Adipose tissue (tissue), 3 donors: ENCODE results near the gene CNOT4. TPM values are rescaled to one million over a fixed set of nuclear protein-coding genes. Genes with fewer than 3 reads are reported as not detected.
"Not testable (repeated sequence)": the region's sequence is repeated elsewhere in the genome, so short reads cannot be mapped to it uniquely, and the experiment has no call there.

Experiments used
- H3K27ac ChIP-seq: one replicate; pipeline ENCODE4 v1.5.1; 2013; ENCODE audit warnings: low read depth, low read length
- WGBS, 3 donors: extraction: QIAGEN DNeasy Blood & Tissue Kit; methylation state at CpG; one replicate each; pipeline ENCODE4 v1.1.7; 2013; 5-methylcytosine and 5-hydroxymethylcytosine counted together
- polyA plus RNA-seq, 3 donors: library from polyadenylated mRNA; stranded (reverse); fragments of 200-250 nt; gene quantifications; one replicate each; pipeline ENCODE4 v1.2.3, GENCODE V29; 2013
- donor health status: healthy with polysubstance abuse.
- donor health status: Bipolar disorder and iron deficiency.
- donor health status: healthy.

The CNOT4 gene
- polyA plus RNA-seq, 3 donors, result 3.8 to 7.6 (median 6.7) TPM

GRCh38 chr7:135349746-135350145 is 160.2 kb downstream of the CNOT4 start:
- no peak overlapping the region for H3K27ac ChIP-seq
- WGBS, 3 donors, result 92 to 100% (median 95%) methylated on average over 1 of the region's 1 CpG

GRCh38 chr7:135348493-135348892 is 161.4 kb downstream of the CNOT4 start:
- no peak overlapping the region for H3K27ac ChIP-seq

GRCh38 chr7:135343361-135343760 is 166.5 kb downstream of the CNOT4 start:
- no peak overlapping the region for H3K27ac ChIP-seq
- WGBS, 3 donors, result 56 to 83% (median 74%) methylated on average over 2 of the region's 2 CpGs

GRCh38 chr7:135342887-135343286 is 167.0 kb downstream of the CNOT4 start:
- 66 to 73% (median 72%) methylated on average over 10 of the region's 10 CpGs for WGBS, 3 donors
- H3K27ac ChIP-seq, result no peak overlapping the region

GRCh38 chr7:135341049-135341448 is 168.9 kb downstream of the CNOT4 start:
- 80 to 84% (median 83%) methylated on average over 5 of the region's 5 CpGs for WGBS, 3 donors
- no peak overlapping the region for H3K27ac ChIP-seq

GRCh38 chr7:135337977-135338550 is 171.8 kb downstream of the CNOT4 start:
- 86 to 91% (median 86%) methylated on average over 5 of the region's 5 CpGs for WGBS, 3 donors

GRCh38 chr7:135337506-135337905 is 172.4 kb downstream of the CNOT4 start:
- 89 to 94% (median 92%) methylated on average over 5 of the region's 5 CpGs for WGBS, 3 donors
- no peak overlapping the region for H3K27ac ChIP-seq

More at GRCh38 chr7:135337977-135338550, 171.8 kb downstream of the CNOT4 start:
- H3K27ac ChIP-seq, result no peak overlapping the region

- no peak overlapping the region for H3K27ac ChIP-seq
- WGBS, 3 donors, result 22 to 27% (median 23%) methylated on average over 9 of the region's 9 CpGs
These were observed 174.2 kb downstream of the CNOT4 start for GRCh38 chr7:135335628-135336139.

- WGBS, 3 donors, result 51 to 65% (median 65%) methylated on average over 10 of the region's 10 CpGs
- no peak overlapping the region for H3K27ac ChIP-seq
These were observed 174.9 kb downstream of the CNOT4 start for GRCh38 chr7:135334830-135335543.

GRCh38 chr7:135333946-135334345 is 176.0 kb downstream of the CNOT4 start:
- WGBS, 3 donors, result 92 to 95% (median 93%) methylated on average over 1 of the region's 1 CpG
- H3K27ac ChIP-seq, result no peak overlapping the region

- no peak overlapping the region for H3K27ac ChIP-seq
- 88 to 94% (median 89%) methylated on average over 1 of the region's 1 CpG for WGBS, 3 donors
These were observed 176.7 kb downstream of the CNOT4 start for GRCh38 chr7:135333200-135333599.

GRCh38 chr7:135330088-135330487 is 179.8 kb downstream of the CNOT4 start:
- WGBS, 3 donors, result 93 to 100% (median 95%) methylated on average over 1 of the region's 1 CpG

GRCh38 chr7:135328526-135328925 is 181.4 kb downstream of the CNOT4 start:
- 91 to 93% (median 91%) methylated on average over 7 of the region's 7 CpGs for WGBS, 3 donors
- no peak overlapping the region for H3K27ac ChIP-seq

More at GRCh38 chr7:135330088-135330487, 179.8 kb downstream of the CNOT4 start:
- no peak overlapping the region for H3K27ac ChIP-seq

- no peak overlapping the region for H3K27ac ChIP-seq
- 94 to 96% (median 94%) methylated on average over 3 of the region's 3 CpGs for WGBS, 3 donors
These were observed 181.8 kb downstream of the CNOT4 start for GRCh38 chr7:135328053-135328452.

- no peak overlapping the region for H3K27ac ChIP-seq
- 87 to 95% (median 94%) methylated on average over 3 of the region's 3 CpGs for WGBS, 3 donors
These were observed 182.4 kb downstream of the CNOT4 start for GRCh38 chr7:135327458-135327857.

- no peak overlapping the region for H3K27ac ChIP-seq
These were observed 183.1 kb downstream of the CNOT4 start for GRCh38 chr7:135326636-135327280.

- 32 to 52% (median 44%) methylated on average over 1 of the region's 1 CpG for WGBS, 3 donors
- H3K27ac ChIP-seq, result no peak overlapping the region
These were observed 187.1 kb downstream of the CNOT4 start for GRCh38 chr7:135322571-135323340.

GRCh38 chr7:135321556-135321955 is 188.3 kb downstream of the CNOT4 start:
- 56 to 76% (median 57%) methylated on average over 4 of the region's 4 CpGs for WGBS, 3 donors
- H3K27ac ChIP-seq, result no peak overlapping the region

GRCh38 chr7:135320953-135321352 is 188.9 kb downstream of the CNOT4 start:
- H3K27ac ChIP-seq, result not testable (repeated sequence)
- 93 to 95% (median 95%) methylated on average over 6 of the region's 6 CpGs for WGBS, 3 donors
